ENCODE data around the gene HDAC4.

HDAC4 gene

GRCh38 chr2:239307921-239308613, 92.8 kb downstream of the HDAC4 start:
- H3K4me3 ChIP-seq (ENCODE audit: low read depth in 1 of 2, low read length in 1 of 2): no peak overlapping the region
- H3K27me3 ChIP-seq: no peaks in the 10 kb centered on the region
- no peaks in the 10 kb centered on the region for H3K9me3 ChIP-seq
- peaks cover 8 to 11% of the 10 kb centered on the region in 2 experiments for H3K4me1 ChIP-seq (ENCODE audit: control insufficient read depth in 1 of 2, insufficient read depth in 1 of 2, low read depth in 1 of 2, low read length in 1 of 2)
- no peak overlapping the region for H3K27ac ChIP-seq
- H3K36me3 ChIP-seq: peaks cover 8% of the 10 kb centered on the region
- TF ChIP-seq CTCF (IDR thresholded peaks at IDR 0.05): no peak

- Histone ChIP-seq H3K9me3 (no peaks in the 10 kb centered on the region), H3K36me3 (peaks cover 8% of the 10 kb centered on the region), H3K4me3 (ENCODE audit: low read depth in 1 of 2, low read length in 1 of 2) (no peak overlapping the region), H3K4me1 (ENCODE audit: control insufficient read depth in 1 of 2, insufficient read depth in 1 of 2, low read depth in 1 of 2, low read length in 1 of 2) (peaks cover 8 to 10% of the 10 kb centered on the region in 2 experiments), H3K27ac (no peak overlapping the region), H3K27me3 (no peaks in the 10 kb centered on the region)
- no peak for TF ChIP-seq CTCF (IDR thresholded peaks at IDR 0.05)
Measured at GRCh38 chr2:239307221-239307569, 93.6 kb downstream of the HDAC4 start.

GRCh38 chr2:239306274-239307220, 94.3 kb downstream of the HDAC4 start:
- H3K4me3 ChIP-seq (ENCODE audit: low read depth in 1 of 2, low read length in 1 of 2): no peak overlapping the region
- H3K36me3 ChIP-seq: peaks cover 8% of the 10 kb centered on the region
- H3K27me3 ChIP-seq: no peaks in the 10 kb centered on the region
- TF ChIP-seq CTCF (IDR thresholded peaks at IDR 0.05): no peak
- H3K4me1 ChIP-seq (ENCODE audit: control insufficient read depth in 1 of 2, insufficient read depth in 1 of 2, low read depth in 1 of 2, low read length in 1 of 2): peaks cover 6 to 7% of the 10 kb centered on the region in 2 experiments
- H3K27ac ChIP-seq: no peak overlapping the region
- H3K9me3 ChIP-seq: no peaks in the 10 kb centered on the region

DNA sequence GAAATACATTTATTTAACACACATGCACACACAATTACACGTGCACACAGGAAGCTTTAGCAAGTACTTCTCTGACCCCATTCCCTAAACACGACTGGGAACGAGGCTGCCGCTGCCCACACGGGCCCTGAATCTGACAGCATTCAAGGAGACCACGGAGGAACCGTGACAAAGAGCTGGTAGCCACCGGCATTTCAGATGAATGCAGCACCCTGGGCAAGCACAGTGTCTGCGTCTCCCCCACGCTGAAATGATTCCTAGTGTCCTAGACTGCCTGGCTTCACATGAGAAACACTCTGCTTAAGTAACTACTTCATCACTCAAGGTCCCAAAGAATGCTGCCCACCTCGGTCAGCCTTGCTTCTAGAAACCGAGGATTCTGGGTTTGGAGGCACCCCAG, 95.0 kb downstream of the HDAC4 start:
- peaks cover 3% of the 10 kb centered on the region for H3K36me3 ChIP-seq
- H3K27me3 ChIP-seq: no peaks in the 10 kb centered on the region
- peaks cover 0 to 7% of the 10 kb centered on the region in 2 experiments for H3K4me1 ChIP-seq (ENCODE audit: control insufficient read depth in 1 of 2, insufficient read depth in 1 of 2, low read depth in 1 of 2, low read length in 1 of 2)
- H3K4me3 ChIP-seq (ENCODE audit: low read depth in 1 of 2, low read length in 1 of 2): no peak overlapping the region
- no peak overlapping the region for H3K27ac ChIP-seq
- TF ChIP-seq CTCF (IDR thresholded peaks at IDR 0.05): no peak
- H3K9me3 ChIP-seq: no peaks in the 10 kb centered on the region

GRCh38 chr2:239305222-239305575, 95.6 kb downstream of the HDAC4 start:
- no peaks in the 10 kb centered on the region for H3K36me3 ChIP-seq
- no peak overlapping the region for H3K4me3 ChIP-seq (ENCODE audit: low read depth in 1 of 2, low read length in 1 of 2)
- no peak for TF ChIP-seq CTCF (IDR thresholded peaks at IDR 0.05)
- no peaks in the 10 kb centered on the region for H3K9me3 ChIP-seq
- no peak overlapping the region for H3K27ac ChIP-seq
- H3K27me3 ChIP-seq: no peaks in the 10 kb centered on the region
- H3K4me1 ChIP-seq (ENCODE audit: control insufficient read depth in 1 of 2, insufficient read depth in 1 of 2, low read depth in 1 of 2, low read length in 1 of 2): peaks cover 0 to 7% of the 10 kb centered on the region in 2 experiments
